IPS DF 6.9 (cell line): Measurements from ENCODE around the gene GPR61.

Source experiments
- DNase-seq: peaks from one replicate; pipeline ENCODE4 v3.0.0-alpha.2; 2013; ENCODE audit warnings: low read depth, low spot score
- H3K27ac ChIP-seq: one replicate; pipeline ENCODE4 v1.5.1; 2013; ENCODE audit warnings: low read length, control low read depth
- H3K27me3 ChIP-seq: 2 replicates; pipeline ENCODE4 v1.6.1; 2013; ENCODE audit warnings: mild to moderate bottlenecking, low read length; ENCODE audit not compliant: control insufficient read depth, insufficient read depth
- H3K36me3 ChIP-seq: 2 replicates; pipeline ENCODE4 v1.6.1; 2013; ENCODE audit warnings: low read length; ENCODE audit not compliant: control insufficient read depth, insufficient read depth
- H3K4me1 ChIP-seq: 2 replicates; pipeline ENCODE4 v1.6.1; 2013; ENCODE audit warnings: low read length; ENCODE audit not compliant: control insufficient read depth, insufficient read depth
- H3K4me3 ChIP-seq: 2 replicates; pipeline ENCODE4 v1.5.1; 2013; ENCODE audit warnings: mild to moderate bottlenecking, low read length
- H3K9me3 ChIP-seq: 2 replicates; pipeline ENCODE4 v1.6.1; 2013; ENCODE audit warnings: low read length, inconsistent platforms; ENCODE audit not compliant: control insufficient read depth, insufficient read depth
- WGBS: extraction: QIAGEN DNeasy Blood & Tissue Kit; methylation state at CpG from one replicate; pipeline ENCODE4 v1.1.7; 2013; ENCODE audit warnings: mixed read lengths, missing lambda C conversion rate; ENCODE audit not compliant: insufficient read length, insufficient coverage; 5-methylcytosine and 5-hydroxymethylcytosine counted together

The GPR61 gene, protein sequence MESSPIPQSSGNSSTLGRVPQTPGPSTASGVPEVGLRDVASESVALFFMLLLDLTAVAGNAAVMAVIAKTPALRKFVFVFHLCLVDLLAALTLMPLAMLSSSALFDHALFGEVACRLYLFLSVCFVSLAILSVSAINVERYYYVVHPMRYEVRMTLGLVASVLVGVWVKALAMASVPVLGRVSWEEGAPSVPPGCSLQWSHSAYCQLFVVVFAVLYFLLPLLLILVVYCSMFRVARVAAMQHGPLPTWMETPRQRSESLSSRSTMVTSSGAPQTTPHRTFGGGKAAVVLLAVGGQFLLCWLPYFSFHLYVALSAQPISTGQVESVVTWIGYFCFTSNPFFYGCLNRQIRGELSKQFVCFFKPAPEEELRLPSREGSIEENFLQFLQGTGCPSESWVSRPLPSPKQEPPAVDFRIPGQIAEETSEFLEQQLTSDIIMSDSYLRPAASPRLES

DNA sequence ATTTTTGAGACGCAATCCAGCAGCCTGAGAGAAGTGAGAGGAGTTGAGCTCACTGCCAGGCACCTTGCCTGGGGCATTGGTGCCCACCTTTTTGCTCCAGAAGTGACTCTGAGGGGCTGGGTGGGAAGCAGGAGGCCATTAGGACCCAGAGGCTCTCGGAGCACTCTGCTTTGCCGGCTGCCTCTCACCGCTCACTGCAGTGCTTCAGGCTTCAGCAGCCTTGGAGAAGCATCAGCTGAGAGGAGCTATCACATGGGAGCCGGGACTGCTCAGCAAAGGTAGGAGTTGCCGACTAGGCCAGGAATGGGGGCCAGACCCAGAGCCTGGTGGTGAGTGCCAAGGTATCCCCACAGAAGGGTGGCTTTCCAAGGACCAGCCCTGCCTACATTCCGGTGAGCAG, at the start of gene GPR61:
Gene GPR61, plus strand, starts transcription at position 197 of the 400 bp plus-strand sequence. CDS start 3,151 bp downstream, outside the sequence.
- Histone ChIP-seq H3K27me3 (no peaks in the 10 kb centered on the region), H3K4me1 (no peaks in the 10 kb centered on the region), H3K9me3 (no peaks in the 10 kb centered on the region), H3K4me3 (no peak within 1 kb of the TSS), H3K36me3 (no peaks in the 10 kb centered on the region), H3K27ac (no peak within 1 kb of the TSS)
- WGBS: no CpG with 5 or more reads among the region's 7 CpGs
- DNase-seq: no peak

DNA sequence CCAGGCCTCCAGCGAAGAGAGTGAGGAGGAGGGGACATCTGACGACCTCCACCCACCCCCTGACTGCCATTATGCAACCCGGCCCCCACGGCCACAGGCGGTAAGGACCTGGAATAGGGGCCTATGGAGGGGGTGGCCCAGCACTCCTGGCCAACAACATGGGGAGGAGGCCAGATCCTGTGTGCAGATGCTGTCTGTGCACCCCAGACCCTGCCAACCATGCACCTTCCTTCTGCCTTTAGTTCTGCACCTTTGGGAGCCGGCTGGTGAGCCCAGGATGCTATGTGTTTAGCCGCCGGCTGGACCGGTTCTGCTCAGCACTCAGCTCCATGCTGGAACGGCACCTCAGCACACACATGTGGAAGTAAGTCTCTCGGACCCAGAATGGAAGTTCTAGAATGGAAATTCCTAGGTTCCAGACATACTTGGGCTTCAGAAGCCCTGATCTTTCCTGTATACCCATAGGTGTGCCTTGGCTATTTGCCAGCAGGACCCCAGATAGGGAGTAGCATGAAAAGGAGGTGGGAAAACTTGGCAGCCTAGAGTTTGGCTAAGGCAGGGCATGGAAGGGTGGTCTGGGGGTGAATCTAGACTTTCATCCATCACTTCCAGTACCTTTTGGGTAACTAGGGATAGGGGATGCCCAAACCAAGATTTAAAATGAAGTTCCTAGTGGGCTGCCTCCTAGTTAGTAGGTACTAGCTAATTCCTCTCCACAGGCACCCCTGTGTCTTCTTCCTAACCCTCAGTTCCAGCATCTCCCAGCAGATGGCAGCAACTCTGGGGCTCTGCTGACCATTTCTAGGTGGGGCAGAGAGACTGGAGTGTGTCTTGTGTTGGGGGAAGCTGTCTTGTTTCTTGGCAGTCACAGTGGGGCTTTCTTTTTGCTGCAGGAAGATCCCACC, 49.4 kb upstream of the GPR61 start:
- WGBS: no CpG with 5 or more reads among the region's 11 CpGs
- Histone ChIP-seq H3K27ac (no peak overlapping the region), H3K4me1 (no peaks in the 10 kb centered on the region; the same call in 1 of the 2 replicates), H3K9me3 (no peaks in the 10 kb centered on the region), H3K27me3 (no peaks in the 10 kb centered on the region), H3K4me3 (no peak overlapping the region), H3K36me3 (peaks cover 3% of the 10 kb centered on the region; the same call in 1 of the 2 replicates)
- DNase-seq: no peak

DNA sequence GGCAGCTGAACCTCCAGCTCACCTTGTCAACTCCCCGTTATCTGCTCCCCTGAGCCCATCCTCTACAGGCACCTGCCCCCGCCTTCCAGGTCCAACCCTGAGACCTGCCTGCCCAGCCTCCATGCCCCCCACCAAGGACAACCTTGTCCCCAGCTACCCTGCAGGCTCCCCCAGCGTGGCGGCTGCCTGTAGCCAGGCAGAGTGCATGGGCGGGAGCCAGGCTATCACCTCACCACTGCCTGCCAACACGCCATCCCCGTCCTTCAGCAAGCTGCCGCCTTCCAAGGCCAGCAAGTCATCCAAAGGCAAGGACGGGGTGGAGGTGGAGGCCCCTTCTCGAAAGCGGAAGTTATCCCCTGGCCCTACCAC, 48.8 kb upstream of the GPR61 start:
- no CpG with 5 or more reads among the region's 11 CpGs for WGBS
- Histone ChIP-seq H3K4me1 (no peaks in the 10 kb centered on the region; the same call in 1 of the 2 replicates), H3K36me3 (peaks cover 3% of the 10 kb centered on the region; the same call in 1 of the 2 replicates), H3K4me3 (no peak overlapping the region), H3K9me3 (no peaks in the 10 kb centered on the region), H3K27me3 (no peaks in the 10 kb centered on the region), H3K27ac (no peak overlapping the region)
- no peak for DNase-seq

DNA sequence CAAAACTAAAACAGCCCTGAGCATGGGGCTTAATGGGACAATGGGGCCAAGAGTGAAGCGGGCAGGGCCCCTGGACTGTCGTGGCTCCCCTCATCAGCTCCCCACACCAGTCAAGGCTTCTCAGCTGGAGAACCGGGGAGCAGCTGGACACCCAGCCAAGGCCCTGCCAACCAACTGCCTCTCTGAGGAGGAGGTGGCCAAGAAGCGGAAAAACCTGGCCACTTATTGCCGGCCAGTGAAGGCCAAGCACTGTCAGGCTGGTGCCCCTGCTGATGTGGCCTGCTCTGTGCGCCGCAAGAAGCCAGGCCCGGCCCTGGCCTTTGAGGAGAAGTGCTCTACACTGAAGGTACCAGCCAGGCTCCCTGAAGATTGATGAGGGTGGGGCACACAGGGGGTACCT, 48.3 kb upstream of the GPR61 start:
- Histone ChIP-seq H3K36me3 (peaks cover 3% of the 10 kb centered on the region; the same call in 1 of the 2 replicates), H3K4me1 (no peaks in the 10 kb centered on the region; the same call in 1 of the 2 replicates), H3K27me3 (no peaks in the 10 kb centered on the region), H3K27ac (no peak overlapping the region), H3K4me3 (no peak overlapping the region), H3K9me3 (no peaks in the 10 kb centered on the region)
- WGBS: no CpG with 5 or more reads among the region's 8 CpGs
- no peak for DNase-seq

DNA sequence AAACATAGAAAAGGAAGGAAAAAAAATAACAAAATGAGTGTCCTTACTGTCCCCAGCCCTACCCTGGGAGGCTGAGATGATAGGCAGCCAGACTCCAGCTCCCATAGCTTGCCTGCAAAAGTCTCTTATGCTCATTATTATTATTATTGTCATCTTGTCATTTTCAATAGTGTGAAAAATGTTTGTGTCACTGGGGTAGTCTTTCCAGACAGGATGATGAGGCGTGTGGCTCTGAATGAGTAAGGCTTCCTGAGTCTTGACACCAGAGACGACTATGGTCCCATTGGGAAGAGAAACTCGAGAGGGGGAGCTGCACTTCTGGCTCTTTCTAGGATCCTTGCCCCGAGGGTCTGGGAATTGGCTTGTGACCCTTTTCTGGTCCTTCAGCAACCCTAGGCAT, 46.9 kb upstream of the GPR61 start:
- H3K27ac ChIP-seq: no peak overlapping the region
- H3K4me3 ChIP-seq: no peak overlapping the region
- no peaks in the 10 kb centered on the region for H3K9me3 ChIP-seq
- no peak for DNase-seq
- H3K4me1 ChIP-seq: no peaks in the 10 kb centered on the region; the same call in 1 of the 2 replicates
- WGBS: no CpG with 5 or more reads among the region's 4 CpGs
- H3K36me3 ChIP-seq: peaks cover 3% of the 10 kb centered on the region; the same call in 1 of the 2 replicates
- no peaks in the 10 kb centered on the region for H3K27me3 ChIP-seq

DNA sequence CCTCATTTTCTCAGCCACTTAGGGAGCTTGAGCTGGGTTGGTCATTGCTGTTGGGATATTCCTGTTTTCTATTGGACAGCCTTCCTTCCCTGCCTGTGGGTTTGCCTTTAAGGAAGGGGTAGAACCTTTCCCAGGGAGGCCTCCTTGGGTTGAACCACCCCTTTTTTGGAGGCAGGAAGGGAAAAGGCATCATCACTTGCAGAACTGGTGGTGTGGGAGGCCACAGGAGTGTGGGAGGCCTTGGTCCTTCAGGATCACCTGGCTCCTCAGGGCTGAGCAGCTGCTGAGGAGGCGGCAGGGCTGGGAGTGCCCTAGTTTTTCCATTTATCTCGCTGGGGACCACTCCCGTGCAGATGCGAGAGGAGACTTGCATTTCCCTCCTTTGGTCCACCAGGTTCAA, 46.4 kb upstream of the GPR61 start:
- Histone ChIP-seq H3K27ac (no peak overlapping the region), H3K4me3 (no peak overlapping the region), H3K36me3 (peaks cover 3% of the 10 kb centered on the region; the same call in 1 of the 2 replicates), H3K9me3 (no peaks in the 10 kb centered on the region), H3K27me3 (no peaks in the 10 kb centered on the region), H3K4me1 (peaks cover 3% of the 10 kb centered on the region; the same call in 1 of the 2 replicates)
- no peak for DNase-seq
- no CpG with 5 or more reads among the region's 4 CpGs for WGBS

DNA sequence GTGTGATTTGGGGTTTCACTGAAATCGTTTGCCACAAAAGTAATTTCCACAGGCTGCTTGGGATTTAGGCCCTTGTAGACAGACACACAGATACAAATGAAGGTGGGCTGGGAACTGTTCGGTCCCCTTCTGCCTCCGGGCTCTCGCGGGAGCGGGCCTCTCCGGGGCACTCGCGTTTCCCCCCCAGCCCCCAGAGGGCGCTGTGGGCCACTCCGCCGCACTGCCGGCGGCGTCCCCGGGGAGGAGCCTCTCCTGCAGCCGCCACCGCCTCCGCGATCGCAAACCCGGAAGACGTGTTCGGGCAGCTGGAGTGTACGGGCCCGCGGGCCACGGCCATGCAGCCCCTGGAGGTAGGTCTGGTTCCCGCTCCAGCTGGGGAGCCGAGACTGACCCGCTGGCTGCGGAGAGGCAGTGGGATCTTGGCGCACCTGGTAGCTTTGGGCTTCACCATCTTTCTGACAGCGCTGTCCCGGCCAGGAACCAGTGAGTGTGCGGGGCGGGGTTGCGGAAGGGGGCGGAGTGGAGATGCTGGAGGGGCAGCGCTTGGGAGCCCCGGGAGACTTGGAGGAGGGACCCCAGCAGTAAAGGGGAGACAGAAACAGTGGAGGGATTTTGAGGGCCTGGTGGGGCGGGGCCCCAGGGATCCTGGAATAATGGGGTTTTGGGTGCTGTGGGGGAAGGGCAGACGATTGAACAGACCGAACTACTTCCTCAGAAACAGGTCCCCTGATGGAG, 45.7 kb upstream of the GPR61 start, which contains the start of gene CYB561D1:
Gene CYB561D1, plus strand, starts transcription at position 290 of the 735 bp plus-strand sequence. Its CDS starts 46 bp downstream, at position 336.
- H3K4me1 ChIP-seq: peaks cover 3% of the 10 kb centered on the region; the same call in 1 of the 2 replicates
- DNase-seq: no peak
- H3K4me3 ChIP-seq: peak within 1 kb of the TSS; percentile 75
- no peaks in the 10 kb centered on the region for H3K9me3 ChIP-seq
- H3K27ac ChIP-seq: no peak within 1 kb of the TSS
- whole genome bisulfite sequencing: no CpG with 5 or more reads among the region's 44 CpGs
- peaks cover 3% of the 10 kb centered on the region; the same call in 1 of the 2 replicates for H3K36me3 ChIP-seq
- no peaks in the 10 kb centered on the region for H3K27me3 ChIP-seq

DNA sequence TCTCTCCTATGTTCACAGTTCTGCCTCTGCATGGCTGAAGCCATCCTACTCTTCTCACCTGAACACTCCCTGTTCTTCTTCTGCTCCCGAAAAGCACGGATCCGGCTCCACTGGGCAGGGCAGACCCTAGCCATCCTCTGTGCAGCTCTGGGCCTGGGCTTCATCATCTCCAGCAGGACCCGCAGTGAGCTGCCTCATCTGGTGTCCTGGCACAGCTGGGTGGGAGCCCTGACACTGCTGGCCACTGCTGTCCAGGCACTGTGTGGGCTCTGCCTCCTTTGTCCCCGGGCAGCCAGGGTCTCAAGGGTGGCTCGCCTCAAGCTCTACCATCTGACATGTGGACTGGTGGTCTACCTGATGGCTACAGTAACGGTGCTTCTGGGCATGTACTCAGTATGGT, 43.9 kb upstream of the GPR61 start:
- Histone ChIP-seq H3K4me1 (peaks cover 3% of the 10 kb centered on the region; the same call in 1 of the 2 replicates), H3K4me3 (no peak overlapping the region), H3K9me3 (no peaks in the 10 kb centered on the region), H3K27ac (no peak overlapping the region), H3K36me3 (no peaks in the 10 kb centered on the region), H3K27me3 (no peaks in the 10 kb centered on the region)
- WGBS: no CpG with 5 or more reads among the region's 7 CpGs
- no peak for DNase-seq

DNA sequence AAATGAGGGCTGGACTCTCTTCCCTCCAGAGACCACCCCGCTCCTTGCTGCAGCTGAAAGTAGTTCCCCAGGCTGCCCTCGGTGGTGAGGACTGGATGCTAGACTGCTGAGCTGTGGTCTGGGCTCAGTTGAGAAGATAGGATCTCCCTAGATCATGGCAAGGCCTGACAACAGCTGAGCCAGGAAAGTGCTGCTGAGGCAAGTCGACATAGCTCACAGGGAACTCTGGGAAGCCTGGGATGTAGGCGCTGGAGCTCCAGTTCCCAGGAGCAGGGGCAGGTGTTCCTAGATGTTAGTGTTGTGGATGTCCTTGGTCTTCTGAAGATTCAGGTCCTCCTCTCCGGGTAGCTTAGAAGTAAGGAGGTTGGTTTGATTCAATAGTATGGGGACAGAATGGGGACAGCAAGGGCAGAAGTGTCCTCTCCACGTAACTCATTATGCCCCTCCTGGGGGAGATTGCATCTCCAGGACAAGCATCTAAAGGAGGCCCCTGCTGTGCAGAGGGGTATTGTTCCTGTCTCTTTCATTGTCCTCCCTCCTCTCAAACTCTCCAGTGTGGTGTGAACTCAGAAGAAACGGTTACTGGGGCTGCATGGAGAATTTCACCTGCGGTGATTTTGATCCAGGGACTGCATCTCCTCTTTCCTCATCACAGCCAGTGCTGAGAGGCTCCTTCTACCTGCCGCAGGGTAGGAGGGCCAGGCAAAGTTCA, 42.1 kb upstream of the GPR61 start:
- H3K36me3 ChIP-seq: no peaks in the 10 kb centered on the region
- no peak overlapping the region for H3K4me3 ChIP-seq
- H3K27ac ChIP-seq: no peak overlapping the region
- no peak for DNase-seq
- no peaks in the 10 kb centered on the region for H3K27me3 ChIP-seq
- WGBS: no CpG with 5 or more reads among the region's 9 CpGs
- H3K9me3 ChIP-seq: no peaks in the 10 kb centered on the region
- H3K4me1 ChIP-seq: peaks cover 3% of the 10 kb centered on the region; the same call in 1 of the 2 replicates
